Smooth muscle cell (in vitro differentiated cells): ENCODE results near the gene COL6A1. TPM values are rescaled to one million over a fixed set of nuclear protein-coding genes. Genes with fewer than 3 reads are reported as not detected.
A peak's percentile ranks its signal among the peaks of the same experiment; 100 is the strongest.

Experiments used
- DNase-seq: peaks from one replicate; lab custom pipeline; 2025; ENCODE audit not compliant: unreplicated experiment; lab: John Stamatoyannopoulos, UW
- H2AFZ ChIP-seq: fragments of 200-600 bp; sonication (generic); 2 replicates; pipeline ENCODE4 v1.6.0; 2016; ENCODE audit warnings: antibody characterized with exemption, low read depth, mild to moderate bottlenecking
- H3F3A ChIP-seq: fragments of 200-600 bp; sonication (generic); 2 replicates; pipeline ENCODE4 v1.6.0; 2017; ENCODE audit warnings: antibody characterized with exemption, low read depth
- H3K27ac ChIP-seq: fragments of 200-600 bp; sonication (generic); 2 replicates; pipeline ENCODE4 v1.5.1; 2016; ENCODE audit warnings: low read depth, mild to moderate bottlenecking
- H3K27me3 ChIP-seq: fragments of 200-600 bp; sonication (generic); 2 replicates; pipeline ENCODE4 v1.6.1; 2016; ENCODE audit warnings: low read depth, mild to moderate bottlenecking
- H3K36me3 ChIP-seq: fragments of 200-600 bp; sonication (generic); 2 replicates; pipeline ENCODE4 v1.5.1; 2016; ENCODE audit warnings: low read depth
- H3K4me1 ChIP-seq: fragments of 200-600 bp; sonication (generic); 2 replicates; pipeline ENCODE4 v1.5.1; 2016; ENCODE audit warnings: low read depth
- H3K4me2 ChIP-seq: fragments of 200-600 bp; sonication (generic); 2 replicates; pipeline ENCODE4 v1.6.0; 2016; ENCODE audit warnings: mild to moderate bottlenecking
- H3K4me3 ChIP-seq: fragments of 200-600 bp; sonication (generic); 2 replicates; pipeline ENCODE4 v1.5.1; 2016; ENCODE audit warnings: mild to moderate bottlenecking
- H3K79me2 ChIP-seq: fragments of 200-600 bp; sonication (generic); 2 replicates; pipeline ENCODE4 v1.6.0; 2016; ENCODE audit warnings: low read depth, mild to moderate bottlenecking
- H3K9ac ChIP-seq: fragments of 200-600 bp; sonication (generic); 2 replicates; pipeline ENCODE4 v1.6.0; 2016; ENCODE audit warnings: low read depth
- H3K9me3 ChIP-seq: fragments of 200-600 bp; sonication (generic); replicated peaks from 2 replicates; pipeline ENCODE4 v1.5.1; 2016; ENCODE audit warnings: low read depth
- H4K20me1 ChIP-seq: fragments of 200-600 bp; sonication (generic); 2 replicates; pipeline ENCODE4 v1.6.0; 2016; ENCODE audit warnings: low read depth
- WGBS: methylation state at CpG from one replicate; pipeline ENCODE4 v1.1.7; 2016; ENCODE audit warnings: low lambda C conversion rate; 5-methylcytosine and 5-hydroxymethylcytosine counted together
- polyA plus RNA-seq: library from polyadenylated mRNA; unstranded; fragments of >200 nt; fragmentation: Nextera tagmentation; extraction: Ambion mirVana; gene quantifications from 2 replicates; pipeline ENCODE4 v1.2.1, GENCODE V29; 2016
- total RNA-seq: library from RNA; depleted of rRNA; stranded (reverse); fragments of >200 nt; gene quantifications from 2 replicates; pipeline ENCODE4 v1.2.3, GENCODE V29; 2014
- TF ChIP-seq, protein P1 (sequence below): fragments of 200-600 bp; sonication (generic); IDR thresholded peaks from 2 replicates; pipeline ENCODE4 v1.5.1; 2017; ENCODE audit warnings: borderline replicate concordance, mild to moderate bottlenecking, antibody characterized with exemption; ENCODE audit not compliant: insufficient read depth, poor library complexity, severe bottlenecking

Gene COL6A1
- total and polyA plus RNA-seq, 2 experiments from 2014 or later: 1,292 to 2,827 TPM

DNA sequence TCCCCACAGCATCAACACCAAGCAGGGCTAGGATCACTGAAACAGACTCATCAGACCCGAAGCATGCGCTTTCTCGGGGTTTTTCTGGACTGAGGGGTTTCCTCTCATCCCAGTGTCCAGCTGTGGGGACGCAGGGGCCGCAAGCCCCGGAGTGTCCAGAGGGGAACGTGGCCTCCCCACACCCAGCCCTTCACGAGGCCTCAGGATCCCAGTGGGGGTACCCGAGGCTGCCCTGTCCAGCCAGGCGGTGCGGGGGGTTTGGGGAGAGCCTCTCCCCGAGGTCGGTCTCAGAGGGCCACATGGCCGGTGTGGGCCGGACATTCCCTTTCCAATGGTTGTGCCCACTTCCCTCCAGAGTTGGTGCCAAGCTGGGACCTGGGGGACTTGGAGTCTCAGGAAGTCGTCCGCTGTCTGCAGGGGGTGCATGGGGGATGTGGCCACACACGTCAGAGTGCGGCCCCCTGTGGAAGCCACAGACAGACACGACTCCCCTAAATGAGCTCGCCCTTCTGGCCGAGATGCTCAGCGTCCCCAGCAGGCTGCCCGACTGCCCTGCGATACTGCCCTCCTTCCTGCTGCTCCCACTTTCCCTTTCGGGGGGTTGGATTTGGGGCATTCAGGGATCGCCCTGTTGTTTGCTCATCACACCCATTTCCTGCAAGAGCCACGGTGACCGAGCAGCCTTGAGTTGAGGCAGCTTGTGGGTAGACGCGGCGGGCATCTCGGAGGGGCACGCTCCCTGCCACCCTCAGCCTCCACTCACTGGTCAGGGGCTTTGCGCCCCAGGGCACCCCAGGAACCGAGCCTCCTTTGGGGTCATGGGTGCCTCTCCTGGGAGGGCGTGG is 4.1 kb downstream of the COL6A1 start:
- H3K27me3 ChIP-seq: no peaks in the 10 kb centered on the region
- peaks cover 32% of the 10 kb centered on the region for H3F3A ChIP-seq
- H3K79me2 ChIP-seq: peaks cover 83% of the 10 kb centered on the region
- 84% methylated on average over 32 of the region's 37 CpGs for WGBS
- H3K4me3 ChIP-seq: no peak overlapping the region
- H3K9me3 ChIP-seq: no peaks in the 10 kb centered on the region
- H4K20me1 ChIP-seq: peaks cover 83% of the 10 kb centered on the region
- H3K27ac ChIP-seq: peak overlapping the region; percentile 70
- H2AFZ ChIP-seq: no peak overlapping the region
- peaks cover 12% of the 10 kb centered on the region for H3K4me1 ChIP-seq
- H3K4me2 ChIP-seq: peak overlapping the region; percentile 99
- TF ChIP-seq, protein P1, sequence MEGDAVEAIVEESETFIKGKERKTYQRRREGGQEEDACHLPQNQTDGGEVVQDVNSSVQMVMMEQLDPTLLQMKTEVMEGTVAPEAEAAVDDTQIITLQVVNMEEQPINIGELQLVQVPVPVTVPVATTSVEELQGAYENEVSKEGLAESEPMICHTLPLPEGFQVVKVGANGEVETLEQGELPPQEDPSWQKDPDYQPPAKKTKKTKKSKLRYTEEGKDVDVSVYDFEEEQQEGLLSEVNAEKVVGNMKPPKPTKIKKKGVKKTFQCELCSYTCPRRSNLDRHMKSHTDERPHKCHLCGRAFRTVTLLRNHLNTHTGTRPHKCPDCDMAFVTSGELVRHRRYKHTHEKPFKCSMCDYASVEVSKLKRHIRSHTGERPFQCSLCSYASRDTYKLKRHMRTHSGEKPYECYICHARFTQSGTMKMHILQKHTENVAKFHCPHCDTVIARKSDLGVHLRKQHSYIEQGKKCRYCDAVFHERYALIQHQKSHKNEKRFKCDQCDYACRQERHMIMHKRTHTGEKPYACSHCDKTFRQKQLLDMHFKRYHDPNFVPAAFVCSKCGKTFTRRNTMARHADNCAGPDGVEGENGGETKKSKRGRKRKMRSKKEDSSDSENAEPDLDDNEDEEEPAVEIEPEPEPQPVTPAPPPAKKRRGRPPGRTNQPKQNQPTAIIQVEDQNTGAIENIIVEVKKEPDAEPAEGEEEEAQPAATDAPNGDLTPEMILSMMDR: no peak
- H3K36me3 ChIP-seq: no peaks in the 10 kb centered on the region
- DNase-seq: no peak
- H3K9ac ChIP-seq: peak overlapping the region; percentile 54

DNA sequence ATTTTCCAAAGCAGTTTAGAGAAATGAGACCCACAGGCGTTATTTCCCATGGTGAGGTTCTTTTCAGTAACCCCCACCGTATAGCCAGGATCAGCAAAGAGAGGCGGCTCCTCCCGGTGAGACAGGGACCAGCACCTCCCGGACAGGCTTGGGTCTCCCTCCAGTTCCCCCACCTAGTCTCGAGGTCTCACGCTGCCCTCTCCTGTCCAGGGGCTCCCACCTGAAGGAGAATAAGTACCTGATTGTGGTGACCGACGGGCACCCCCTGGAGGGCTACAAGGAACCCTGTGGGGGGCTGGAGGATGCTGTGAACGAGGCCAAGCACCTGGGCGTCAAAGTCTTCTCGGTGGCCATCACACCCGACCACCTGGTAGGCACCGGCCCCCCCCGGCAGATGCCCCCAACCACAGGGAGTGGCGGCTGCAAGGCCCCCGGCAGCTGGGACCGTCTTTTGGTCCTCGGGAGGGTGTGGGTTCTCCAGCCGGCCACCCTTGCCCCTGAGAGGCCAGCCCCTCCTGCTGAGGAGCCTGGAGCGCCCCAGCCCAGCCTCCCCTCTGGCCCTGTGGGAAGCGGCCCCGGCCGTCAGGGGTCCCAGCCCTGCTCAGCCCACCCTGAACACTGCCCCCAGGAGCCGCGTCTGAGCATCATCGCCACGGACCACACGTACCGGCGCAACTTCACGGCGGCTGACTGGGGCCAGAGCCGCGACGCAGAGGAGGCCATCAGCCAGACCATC is 4.9 kb downstream of the COL6A1 start:
- no peak overlapping the region for H2AFZ ChIP-seq
- peak overlapping the region; percentile 99 for H3K4me2 ChIP-seq
- H3K9me3 ChIP-seq: no peaks in the 10 kb centered on the region
- H3K36me3 ChIP-seq: no peaks in the 10 kb centered on the region
- H3K4me1 ChIP-seq: peaks cover 9% of the 10 kb centered on the region
- no peak overlapping the region for H3K9ac ChIP-seq
- H3K27me3 ChIP-seq: no peaks in the 10 kb centered on the region
- peaks cover 91% of the 10 kb centered on the region for H3K79me2 ChIP-seq
- TF ChIP-seq, protein P1: no peak
- H3K27ac ChIP-seq: peak overlapping the region; percentile 70
- no peak for DNase-seq
- H3F3A ChIP-seq: peaks cover 29% of the 10 kb centered on the region
- peaks cover 89% of the 10 kb centered on the region for H4K20me1 ChIP-seq
- no peak overlapping the region for H3K4me3 ChIP-seq
- WGBS: 88% methylated on average over 33 of the region's 36 CpGs

DNA sequence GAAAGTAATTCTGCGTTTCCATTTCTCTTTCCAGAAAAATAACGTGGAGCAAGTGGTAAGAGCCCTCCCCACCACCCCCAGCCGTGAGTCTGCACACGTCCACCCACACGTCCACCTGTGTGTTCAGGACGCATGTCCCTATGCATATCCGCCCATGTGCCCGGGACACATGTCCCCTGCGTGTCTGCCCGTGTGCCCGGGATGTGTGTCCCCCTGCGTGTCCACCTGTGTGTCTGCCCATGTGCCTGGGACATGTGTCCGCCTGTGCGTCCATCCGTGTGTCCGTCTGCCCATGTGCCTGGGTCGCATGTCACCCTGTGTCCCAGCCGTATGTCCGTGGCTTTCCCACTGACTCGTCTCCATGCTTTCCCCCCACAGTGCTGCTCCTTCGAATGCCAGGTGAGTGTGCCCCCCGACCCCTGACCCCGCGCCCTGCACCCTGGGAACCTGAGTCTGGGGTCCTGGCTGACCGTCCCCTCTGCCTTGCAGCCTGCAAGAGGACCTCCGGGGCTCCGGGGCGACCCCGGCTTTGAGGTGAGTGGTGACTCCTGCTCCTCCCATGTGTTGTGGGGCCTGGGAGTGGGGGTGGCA is 5.6 kb downstream of the COL6A1 start:
- H3K9me3 ChIP-seq: no peaks in the 10 kb centered on the region
- 96% methylated on average over 23 of the region's 29 CpGs for WGBS
- H3K79me2 ChIP-seq: peaks cover 92% of the 10 kb centered on the region
- H3K36me3 ChIP-seq: no peaks in the 10 kb centered on the region
- H3K27me3 ChIP-seq: no peaks in the 10 kb centered on the region
- DNase-seq: no peak
- no peak overlapping the region for H2AFZ ChIP-seq
- no peak overlapping the region for H3K27ac ChIP-seq
- no peak overlapping the region for H3K4me3 ChIP-seq
- H3F3A ChIP-seq: peaks cover 34% of the 10 kb centered on the region
- peak overlapping the region; percentile 0 for H3K4me2 ChIP-seq
- H3K4me1 ChIP-seq: peaks cover 8% of the 10 kb centered on the region
- H3K9ac ChIP-seq: no peak overlapping the region
- peaks cover 90% of the 10 kb centered on the region for H4K20me1 ChIP-seq
- TF ChIP-seq, protein P1: no peak
